ENCODE data around the gene DENND4C. TPM values are rescaled to one million over a fixed set of nuclear protein-coding genes. Genes with fewer than 3 reads are reported as not detected.

Gene DENND4C
- total and polyA plus RNA-seq, 2 of the 4 experiments (the other 2 are of a cell fraction) = 9.0 to 32.6 TPM

- CTCF ChIA-PET = interaction anchor here (0.7 kb wide), 1 partner anchor 37 kb away, joined by 3 read pairs; no protein-coding TSS in a partner anchor
Measured at GRCh38 chr9:19188771-19189170, 41.7 kb upstream of the DENND4C start.

More at GRCh38 chr9:19188771-19189170, 41.7 kb upstream of the DENND4C start:
- Histone ChIP-seq H4K5ac (ENCODE audit: low read depth, low read length) (no peak overlapping the region), H3K23ac (ENCODE audit: low read depth, low read length) (no peak overlapping the region), H2AFZ (replicated peaks; ENCODE audit: low read length, poor library complexity) (no peak overlapping the region), H3K9me3 (ENCODE audit: control insufficient read depth, insufficient read depth, low read length) (no peaks in the 10 kb centered on the region), H3K56ac (ENCODE audit: extremely low read depth, insufficient read depth, low read length) (no peak overlapping the region), H2AK5ac (ENCODE audit: low read depth, low read length) (no peak overlapping the region), H2BK120ac (ENCODE audit: low read depth, low read length) (no peak overlapping the region), H3K4me2 (ENCODE audit: low read depth, low read length) (no peak overlapping the region), H3K27ac (ENCODE audit: insufficient read depth, low read length) (no peak overlapping the region), H3K9me1 (ENCODE audit: insufficient read depth, low read length) (no peaks in the 10 kb centered on the region), H2BK15ac (ENCODE audit: low read depth, low read length) (no peak overlapping the region), H2AK9ac (replicated peaks; ENCODE audit: low read depth, low read length, poor library complexity) (no peak overlapping the region), H3K27me3 (ENCODE audit: control insufficient read depth, insufficient read depth, low read length) (no peaks in the 10 kb centered on the region), H3K79me1 (ENCODE audit: low read depth in 1 of 2, low read length in 2 of 2) (no peaks in the 10 kb centered on the region), H2BK20ac (ENCODE audit: low read depth, low read length) (no peak overlapping the region), H3K18ac (ENCODE audit: low read depth, low read length) (no peak overlapping the region), H4K20me1 (ENCODE audit: insufficient read depth, low read length) (no peaks in the 10 kb centered on the region), H4K8ac (ENCODE audit: low read depth in 2 of 2, low read length in 2 of 2) (no peak overlapping the region), H3K4me1 (ENCODE audit: control insufficient read depth, insufficient read depth, low read length) (peaks cover 8% of the 10 kb centered on the region), H4K91ac (ENCODE audit: insufficient read depth, low read depth, low read length) (no peak overlapping the region), H3K4ac (ENCODE audit: low read depth, low read length) (no peak overlapping the region), H3K36me3 (ENCODE audit: control insufficient read depth, insufficient read depth, low read length) (no peaks in the 10 kb centered on the region), H3K14ac (replicated peaks; ENCODE audit: low read depth, low read length) (no peak overlapping the region), H2BK5ac (ENCODE audit: low read depth, low read length, poor library complexity, severe bottlenecking) (no peak overlapping the region), H3K9ac (ENCODE audit: low read depth, low read length) (no peak overlapping the region), H3K4me3 (ENCODE audit: insufficient read depth, low read depth, low read length) (no peak overlapping the region)
- DNase-seq (no peak), ATAC-seq (ENCODE audit: low read depth) (no peak)
- TF ChIP-seq POLR2A (IDR thresholded peaks at IDR 0.05; ENCODE audit: low read depth, low read length) (no peak), MAFK (IDR thresholded peaks at IDR 0.05; ENCODE audit: low read depth, low read length) (no peak), CTCF (conservative IDR thresholded peaks at IDR 0.05; ENCODE audit: low read depth, low read length) (no peak), CEBPB (IDR thresholded peaks at IDR 0.05; ENCODE audit: low read depth, low read length) (no peak), NFE2L2 (IDR thresholded peaks at IDR 0.05; ENCODE audit: low read depth, low read length) (no peak), MXI1 (IDR thresholded peaks at IDR 0.05; ENCODE audit: borderline replicate concordance, low read depth, low read length) (no peak), BHLHE40 (IDR thresholded peaks at IDR 0.05; ENCODE audit: low read depth, low read length) (no peak), USF2 (IDR thresholded peaks at IDR 0.05; ENCODE audit: low read depth, low read length) (no peak), MAZ (IDR thresholded peaks at IDR 0.05; ENCODE audit: borderline replicate concordance, low read depth, low read length) (no peak), SMC3 (IDR thresholded peaks at IDR 0.05; ENCODE audit: low read depth, low read length) (no peak), ELK1 (IDR thresholded peaks at IDR 0.05; ENCODE audit: borderline replicate concordance, low read depth, low read length) (no peak), FOS (IDR thresholded peaks at IDR 0.05; ENCODE audit: low read depth, low read length) (no peak), RAD21 (IDR thresholded peaks at IDR 0.05; ENCODE audit: low read length) (no peak), CHD1 (IDR thresholded peaks at IDR 0.05; ENCODE audit: low read depth, low read length) (no peak), RCOR1 (IDR thresholded peaks at IDR 0.05; ENCODE audit: insufficient replicate concordance, low read length) (no peak)
- no CpG with 5 or more reads among the region's 5 CpGs for WGBS, 2 experiments (ENCODE audit: extremely low coverage in 2 of 2, insufficient read length in 1 of 2)
- no TSS peak for BruUV-seq (replicated peaks)
- intact Hi-C loops (cut with micrococcal nuclease) (no loop called here), in situ Hi-C loops (cut with MboI; ENCODE audit: low sequenced_read_pairs) (no loop called here), dilution Hi-C loops (cut with HindIII; ENCODE audit: low sequenced_read_pairs, unreplicated experiment) (no loop called here)
- POLR2A ChIA-PET (ENCODE audit: unreplicated experiment) = no interaction called here

All from IMR-90 (cell line).